GM12891 (cell line): ENCODE results near the gene CEP41.

Source experiments
- DNase-seq: peaks from one replicate; pipeline ENCODE4 v3.0.0; 2011; ENCODE audit warnings: low spot score; ENCODE audit not compliant: insufficient read length
- FAIRE-seq: peaks from 2 replicates; lab custom pipeline; 2011; peaks lifted over from hg19 to GRCh38; lab: Jason Lieb, UNC
- PAX5 ChIP-seq: IDR thresholded peaks from 2 replicates; pipeline ENCODE4 v1.6.1; 2011; ENCODE audit warnings: low read length, moderate library complexity, mild to moderate bottlenecking; ENCODE audit not compliant: insufficient read depth, severe bottlenecking
- POLR2A ChIP-seq: IDR thresholded peaks from 2 replicates; pipeline ENCODE4 v1.6.1; 2011; ENCODE audit warnings: low read depth, low read length, control low read depth
- POLR2AphosphoS5 ChIP-seq: IDR thresholded peaks from 2 replicates; pipeline ENCODE4 v1.6.1; 2011; ENCODE audit warnings: low read depth, low read length, control low read depth
- POU2F2 ChIP-seq: IDR thresholded peaks from 2 replicates; pipeline ENCODE4 v1.6.1; 2011; ENCODE audit warnings: low read depth, mild to moderate bottlenecking, control low read depth, low read length, moderate library complexity
- SPI1 ChIP-seq: IDR thresholded peaks from 2 replicates; pipeline ENCODE4 v1.6.1; 2011; ENCODE audit warnings: low read depth, low read length, control low read depth
- TAF1 ChIP-seq: IDR thresholded peaks from 2 replicates; pipeline ENCODE4 v1.6.1; 2011; ENCODE audit warnings: low read depth, low read length, control low read depth

CEP41 gene

DNA sequence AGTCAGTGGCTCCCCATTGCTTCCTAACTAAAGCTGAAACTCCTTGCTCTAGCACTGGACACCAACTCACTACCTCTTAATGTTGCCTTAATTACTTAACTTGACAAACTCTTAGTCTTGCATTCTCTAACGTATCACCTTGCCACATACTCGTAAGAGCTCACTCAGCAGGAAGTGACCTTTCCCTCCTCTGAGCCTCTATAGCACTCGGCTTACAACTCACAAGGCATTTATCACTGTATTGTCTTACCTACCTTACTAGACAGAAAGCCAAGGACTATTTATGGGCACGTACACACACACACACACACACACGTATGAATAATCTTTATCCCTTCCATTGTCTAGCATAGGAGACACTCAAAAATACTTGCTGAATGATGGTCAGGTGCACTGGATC is 21.2 kb downstream of the CEP41 start:
- DNase-seq, result no peak
- no peak for FAIRE-seq
- no peak for TF ChIP-seq POLR2A

DNA sequence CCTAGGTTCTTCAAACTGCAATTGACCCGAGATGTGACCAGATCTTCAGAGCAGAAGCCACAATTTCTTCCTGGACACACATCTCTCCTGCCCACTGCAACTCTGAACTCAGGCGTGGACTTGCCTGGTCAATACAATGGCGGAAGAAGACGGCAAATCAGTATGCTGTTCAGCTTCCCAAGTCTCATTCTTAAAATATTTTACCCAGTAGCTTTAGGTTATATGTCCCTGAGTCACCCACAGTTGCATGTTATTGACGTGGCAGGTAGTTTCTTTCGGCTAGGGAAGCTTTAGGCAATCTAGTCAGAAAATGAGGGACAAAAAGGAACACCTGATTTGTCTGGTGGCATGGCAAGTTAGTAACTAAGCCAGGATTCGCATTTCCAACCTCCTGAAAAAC is 22.5 kb downstream of the CEP41 start:
- TF ChIP-seq POLR2AphosphoS5 (no peak), PAX5 (no peak), SPI1 (no peak), POU2F2 (no peak), POLR2A (no peak), TAF1 (no peak)
- FAIRE-seq (no peak), DNase-seq (no peak)

DNA sequence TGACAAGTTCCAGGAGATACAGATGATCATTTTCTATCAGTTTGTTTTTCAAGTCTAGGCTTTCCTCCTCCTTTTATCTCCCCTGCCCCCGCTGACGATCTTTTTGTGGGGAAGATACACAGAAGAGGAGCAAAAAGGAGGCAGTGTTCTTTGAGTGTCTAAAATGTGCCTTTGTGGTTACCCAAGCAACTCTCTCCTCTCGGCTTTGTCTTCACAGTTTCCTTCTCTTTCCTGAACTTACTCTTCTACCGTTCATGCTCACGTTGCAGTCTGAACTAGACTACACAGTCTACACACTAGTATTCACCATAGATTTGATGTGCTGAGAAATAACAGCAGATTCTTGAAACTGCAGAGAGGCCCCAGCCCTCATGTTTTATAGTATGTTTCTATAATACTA is 23.6 kb downstream of the CEP41 start:
- FAIRE-seq, result peak; percentile 61
- DNase-seq, result no peak
- TF ChIP-seq POLR2AphosphoS5 (no peak), PAX5 (no peak), TAF1 (no peak), POLR2A (no peak), SPI1 (no peak), POU2F2 (no peak)

DNA sequence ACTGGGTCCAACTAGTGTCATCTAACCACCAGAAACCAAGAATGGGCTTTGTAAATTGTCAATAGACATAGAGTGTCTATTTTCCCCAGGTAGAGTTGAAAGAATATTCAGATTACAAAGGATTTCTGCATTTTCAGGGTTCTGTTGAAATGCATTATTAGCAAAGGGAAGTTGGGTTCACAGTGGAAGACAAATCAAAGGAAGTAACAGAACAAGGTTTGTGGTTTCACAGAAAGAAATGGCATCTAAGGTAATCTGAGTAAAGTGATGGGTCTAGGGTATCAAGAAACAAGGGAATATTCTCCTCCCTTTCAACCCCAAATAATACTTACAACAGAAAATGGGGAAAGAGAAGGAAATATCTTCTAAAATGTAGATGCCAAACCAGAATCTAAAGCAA is 25.8 kb downstream of the CEP41 start:
- FAIRE-seq (peak; percentile 13), DNase-seq (no peak)
- TF ChIP-seq TAF1 (no peak), POU2F2 (no peak), SPI1 (no peak), PAX5 (no peak), POLR2AphosphoS5 (no peak), POLR2A (no peak)

GRCh38 chr7:130413201-130413600 is 27.6 kb downstream of the CEP41 start:
- TF ChIP-seq SPI1 (no peak), POU2F2 (no peak), POLR2AphosphoS5 (no peak), PAX5 (no peak), POLR2A (no peak), TAF1 (no peak)
- no peak for DNase-seq
- no peak for FAIRE-seq

DNA sequence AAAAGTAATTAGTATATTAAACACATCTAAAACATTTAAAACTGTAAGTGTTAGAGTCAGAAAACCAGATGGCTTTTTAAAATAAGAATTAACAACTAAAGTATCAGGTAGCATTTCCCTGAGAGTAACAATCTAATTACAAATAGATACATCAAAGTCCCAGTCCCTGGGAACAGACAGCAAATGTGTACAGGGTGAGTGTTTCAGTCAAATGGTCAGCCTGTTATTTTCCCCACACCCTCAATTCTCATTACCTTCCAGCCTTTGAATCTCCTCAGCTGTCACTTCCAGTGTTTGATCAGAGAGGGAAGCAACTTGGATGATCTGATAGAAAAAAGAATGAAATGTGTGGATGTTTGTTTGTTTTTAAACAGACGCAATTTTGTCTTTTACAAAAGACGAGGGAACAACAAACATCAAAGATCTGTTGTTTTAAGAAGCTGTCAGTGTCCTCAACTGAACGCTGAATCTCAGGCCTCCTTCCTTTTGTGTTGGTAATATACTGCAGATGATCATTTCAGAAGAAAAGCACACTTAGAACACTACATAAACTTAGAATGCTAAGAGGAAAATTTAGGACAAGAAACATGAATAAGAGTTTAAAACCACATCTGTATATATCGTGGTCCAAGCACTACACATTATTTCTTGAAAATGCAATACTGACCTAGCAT is 29.8 kb downstream of the CEP41 start:
- TF ChIP-seq POLR2AphosphoS5 (no peak), PAX5 (no peak), POLR2A (no peak), POU2F2 (no peak), SPI1 (no peak), TAF1 (no peak)
- DNase-seq, result no peak
- no peak for FAIRE-seq

DNA sequence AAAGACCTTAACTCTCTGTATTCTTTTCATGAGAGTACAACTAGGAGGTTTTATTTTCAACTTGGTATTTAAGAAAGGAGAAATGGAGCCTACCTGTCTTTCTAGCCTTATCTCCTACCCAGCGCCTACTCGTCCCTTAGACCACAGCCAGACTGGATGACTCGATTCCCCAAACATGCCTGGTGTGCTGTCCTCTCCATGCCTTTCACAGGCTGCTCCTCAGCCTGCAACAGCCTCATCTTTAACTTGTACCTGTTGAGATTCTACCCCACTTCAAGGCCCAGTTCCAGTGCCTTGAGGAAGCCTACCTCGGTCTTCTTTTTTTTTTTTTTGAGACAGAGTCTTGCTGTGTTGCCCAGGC is 31.1 kb downstream of the CEP41 start:
- TF ChIP-seq SPI1, result no peak
- no peak for TF ChIP-seq TAF1
- no peak for TF ChIP-seq POLR2A
- no peak for TF ChIP-seq POU2F2
- no peak for TF ChIP-seq POLR2AphosphoS5
- TF ChIP-seq PAX5, result no peak
- no peak for DNase-seq
- FAIRE-seq, result no peak

DNA sequence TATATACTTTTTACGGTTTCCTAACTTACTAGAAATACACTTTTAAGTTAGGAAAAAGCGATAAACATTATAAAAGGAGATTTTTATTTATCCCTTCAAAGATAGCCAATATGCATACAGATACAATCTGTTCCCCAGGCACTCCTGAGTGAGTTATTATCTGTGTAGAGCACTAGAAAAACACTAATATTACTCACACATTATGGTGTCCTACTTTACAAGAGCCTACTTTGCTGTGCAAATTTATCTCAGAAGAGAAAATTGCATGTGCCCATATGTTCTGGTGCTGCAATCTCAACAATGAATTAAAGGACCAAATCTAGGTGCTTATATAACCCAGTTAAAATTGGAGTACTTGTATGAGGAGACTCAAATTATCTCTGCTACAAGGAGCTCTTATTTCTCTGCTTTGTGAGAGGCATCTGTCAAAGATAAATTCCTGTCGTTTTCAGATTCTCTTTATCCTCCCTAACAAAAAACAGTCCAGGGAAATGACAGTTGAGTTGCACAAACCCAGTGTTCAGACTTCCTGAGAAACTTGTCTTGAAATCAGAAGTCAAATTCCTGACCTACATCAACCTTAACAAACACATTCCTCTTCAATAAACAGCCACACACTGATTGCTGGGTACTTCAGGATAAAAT is 31.6 kb downstream of the CEP41 start:
- TF ChIP-seq POLR2AphosphoS5 (no peak), PAX5 (no peak), SPI1 (no peak), POLR2A (no peak), TAF1 (no peak), POU2F2 (no peak)
- FAIRE-seq (no peak), DNase-seq (no peak)

DNA sequence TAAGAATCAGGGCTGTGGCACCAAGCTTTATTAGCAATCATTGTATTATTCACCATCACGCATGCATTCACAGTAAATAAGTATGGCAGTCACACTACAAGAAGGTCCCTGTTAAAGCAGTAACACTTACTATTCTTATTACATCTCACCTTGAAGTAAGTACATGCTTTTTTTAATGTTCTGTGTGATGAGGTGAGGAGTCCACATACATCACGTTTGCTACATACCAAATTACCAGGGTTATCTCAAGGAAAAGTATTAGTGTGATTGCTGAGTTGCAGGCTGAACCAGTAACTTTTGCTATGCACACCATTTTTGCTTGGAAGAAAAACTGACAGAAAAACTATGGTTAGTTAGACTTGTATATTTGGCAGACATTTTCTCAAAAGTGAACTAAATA is 35.8 kb downstream of the CEP41 start:
- no peak for DNase-seq
- peak; percentile 45 for FAIRE-seq
- no peak for TF ChIP-seq POU2F2
- TF ChIP-seq SPI1, result no peak

- TF ChIP-seq TAF1 (no peak), POLR2AphosphoS5 (no peak), POLR2A (no peak), POU2F2 (no peak), SPI1 (no peak), PAX5 (no peak)
- DNase-seq (no peak), FAIRE-seq (no peak)
Measured at GRCh38 chr7:130401578-130401977, 39.2 kb downstream of the CEP41 start.
